A549 treated with Hydrocortisone at 1 μM for 4 hours (cell line): Measurements from ENCODE around the gene BEST1. TPM values are rescaled to one million over a fixed set of nuclear protein-coding genes. Genes with fewer than 3 reads are reported as not detected.

Experiments used
- total RNA-seq: library from RNA; stranded (reverse); fragments of 200-300 nt; extraction: Qiagen RNA extraction; gene quantifications from 5 replicates; pipeline ENCODE4 v1.2.3, GENCODE V29; 2022

Gene BEST1
- total RNA-seq: 1.2 to 5.9 TPM (median 3.7 TPM) in 5 replicates

DNA sequence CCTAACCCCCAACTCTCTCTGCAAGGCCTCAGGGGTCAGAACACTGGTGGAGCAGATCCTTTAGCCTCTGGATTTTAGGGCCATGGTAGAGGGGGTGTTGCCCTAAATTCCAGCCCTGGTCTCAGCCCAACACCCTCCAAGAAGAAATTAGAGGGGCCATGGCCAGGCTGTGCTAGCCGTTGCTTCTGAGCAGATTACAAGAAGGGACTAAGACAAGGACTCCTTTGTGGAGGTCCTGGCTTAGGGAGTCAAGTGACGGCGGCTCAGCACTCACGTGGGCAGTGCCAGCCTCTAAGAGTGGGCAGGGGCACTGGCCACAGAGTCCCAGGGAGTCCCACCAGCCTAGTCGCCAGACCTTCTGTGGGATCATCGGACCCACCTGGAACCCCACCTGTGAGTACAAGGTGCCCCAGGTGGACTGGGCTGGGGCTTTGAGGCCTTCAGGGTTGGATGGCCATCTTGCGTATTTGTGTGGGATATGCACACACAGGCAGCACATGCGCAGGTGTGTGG lies at the start of gene BEST1:
Gene BEST1 (plus strand): TSS at position 317 of the 513 bp plus-strand sequence. CDS start 1,456 bp downstream, outside the sequence.

DNA sequence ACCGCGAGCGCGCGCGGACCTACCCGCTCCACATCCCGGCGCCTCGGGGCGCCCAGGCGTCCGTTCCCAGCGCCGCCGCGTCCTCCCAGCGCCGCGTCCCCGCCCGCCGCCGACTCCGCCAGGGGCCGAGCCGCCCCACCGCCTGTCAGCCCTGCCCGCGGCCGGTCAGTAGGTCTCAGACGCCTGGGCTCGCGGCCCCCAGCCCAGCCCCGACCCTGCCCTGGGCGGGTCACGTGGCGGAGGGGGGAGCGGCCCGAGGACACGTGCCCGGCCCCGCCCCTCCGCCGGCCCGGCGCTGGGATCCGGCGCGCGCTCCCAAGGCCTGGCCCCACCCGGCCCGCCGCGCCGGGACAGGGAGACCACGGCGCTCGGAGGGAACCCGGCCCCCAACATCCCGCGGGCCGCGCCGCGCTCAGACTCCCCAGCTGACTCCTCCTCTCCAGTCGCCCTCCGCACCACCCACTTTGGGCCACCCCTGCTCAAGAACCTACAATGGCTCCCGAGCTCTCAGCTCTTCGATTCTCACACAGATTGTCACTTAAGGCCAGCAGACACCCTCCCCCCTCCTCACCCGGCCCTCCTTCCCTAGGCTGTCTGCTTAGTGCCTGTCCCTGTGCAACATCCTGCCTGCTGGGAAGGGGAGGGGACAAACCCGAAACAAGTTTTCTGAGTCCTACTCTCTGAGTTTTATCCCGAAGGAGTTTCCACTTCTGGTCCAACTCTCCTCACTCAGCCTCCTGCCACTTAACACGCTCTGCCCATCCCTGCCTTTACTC lies 32.6 kb upstream of the BEST1 start, which contains the start of gene RAB3IL1:
Gene RAB3IL1 (minus strand): TSS at position 233 of the 776 bp plus-strand sequence. CDS start 199 bp downstream, at position 34.

DNA sequence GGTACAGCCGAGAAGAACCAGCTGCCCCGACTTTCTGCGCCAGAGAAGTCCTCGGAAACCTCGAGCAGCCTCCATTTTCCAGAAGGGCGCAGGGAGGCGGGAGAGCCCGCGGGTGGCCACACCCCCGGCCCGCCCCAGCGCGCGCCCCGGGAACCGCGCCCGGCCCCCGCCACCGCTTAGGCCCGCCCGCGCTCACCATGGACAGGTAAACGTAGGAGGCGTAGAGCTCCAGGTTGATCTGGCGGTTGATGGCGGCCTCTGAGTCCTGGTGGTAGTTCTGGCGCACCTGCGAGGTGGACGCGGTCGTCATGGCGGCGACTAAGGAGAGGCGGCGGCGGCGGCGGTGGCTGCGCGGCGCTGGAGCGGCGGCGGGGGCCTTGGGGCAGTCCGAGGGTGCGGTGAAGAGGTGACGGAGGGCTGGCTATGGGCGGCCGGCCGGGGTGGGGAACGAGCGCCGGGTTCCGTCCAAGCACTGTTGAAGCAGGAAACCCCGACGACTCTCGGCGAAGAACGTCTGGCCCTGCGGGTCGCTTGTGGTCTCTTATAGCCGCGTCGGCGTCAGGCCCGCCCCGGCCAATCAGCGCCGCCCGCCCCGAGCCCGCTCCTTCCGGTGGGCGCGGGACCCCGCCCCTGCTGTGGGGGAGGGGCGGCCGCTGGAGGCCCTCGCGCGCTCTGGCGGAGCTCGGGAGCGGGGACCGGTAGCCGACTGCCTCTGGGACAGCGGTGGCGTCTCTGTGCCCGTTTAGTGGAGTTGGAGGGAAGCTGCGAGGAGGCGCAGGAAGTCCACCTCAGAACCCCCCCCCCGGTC lies 17.2 kb downstream of the BEST1 start, which contains the start of gene FTH1:
Gene FTH1 (minus strand): TSS at position 519 of the 808 bp plus-strand sequence. CDS start 209 bp downstream, at position 310.

Other genes with a start within 250 kb of the BEST1 start
- 15.3 to 19.7 TPM (median 18.3 TPM) in 5 replicates for gene MYRF, start 197.7 kb upstream of the BEST1 start, total RNA-seq
- gene TMEM258, start 157.8 kb upstream of the BEST1 start, total RNA-seq: 209 to 240 TPM (median 219 TPM) in 5 replicates
- gene FEN1, start 157.4 kb upstream of the BEST1 start, total RNA-seq: 90.8 to 107 TPM (median 97.3 TPM) in 5 replicates
- 174 to 247 TPM (median 208 TPM) in 5 replicates for gene FADS1, start 133.3 kb upstream of the BEST1 start, total RNA-seq
- 342 to 446 TPM (median 392 TPM) in 5 replicates for gene FADS2, start 122.1 kb upstream of the BEST1 start, total RNA-seq
- gene FADS3, start 58.8 kb upstream of the BEST1 start, total RNA-seq: 61.6 to 86.5 TPM (median 77.7 TPM) in 5 replicates
- gene RAB3IL1, start 32.8 kb upstream of the BEST1 start, total RNA-seq: 18.8 to 23.1 TPM (median 20.6 TPM) in 5 replicates
- 9,226 to 19,933 TPM (median 18,540 TPM) in 5 replicates for gene FTH1, start 17.3 kb downstream of the BEST1 start, total RNA-seq
- 42.2 to 56.6 TPM (median 52.6 TPM) in 5 replicates for gene INCENP, start 173.7 kb downstream of the BEST1 start, total RNA-seq
- gene SCGB1D1, start 239.9 kb downstream of the BEST1 start, total RNA-seq: not detected in 5 replicates